Large intestine (tissue), 3 donors: ENCODE results near the gene CAPN5. TPM values are rescaled to one million over a fixed set of nuclear protein-coding genes. Genes with fewer than 3 reads are reported as not detected.
A peak's percentile ranks its signal among the peaks of the same experiment; 100 is the strongest.

Experiments used
- DNase-seq, 2 donors: peaks; one replicate each; pipeline versions ENCODE4 v3.0.0 to v3.0.0-alpha.2; 2013
- H3K27ac ChIP-seq: one replicate; pipeline ENCODE4 v1.5.1; 2013; ENCODE audit warnings: low read length
- H3K27me3 ChIP-seq: 2 replicates; pipeline ENCODE4 v1.6.1; 2013; ENCODE audit warnings: low read length; ENCODE audit not compliant: control insufficient read depth, insufficient read depth
- H3K36me3 ChIP-seq: 2 replicates; pipeline ENCODE4 v1.6.1; 2013; ENCODE audit warnings: low read length; ENCODE audit not compliant: control insufficient read depth, insufficient read depth
- H3K4me1 ChIP-seq: one replicate; pipeline ENCODE4 v1.6.1; 2013; ENCODE audit warnings: low read length; ENCODE audit not compliant: control insufficient read depth, insufficient read depth
- H3K4me3 ChIP-seq: one replicate; pipeline ENCODE4 v1.5.1; 2013; ENCODE audit warnings: low read length
- H3K9me3 ChIP-seq: one replicate; pipeline ENCODE4 v1.6.1; 2013; ENCODE audit warnings: mild to moderate bottlenecking, low read depth, low read length, moderate library complexity; ENCODE audit not compliant: control insufficient read depth
- WGBS: methylation state at CpG from one replicate; pipeline ENCODE4 v1.1.5; 2013; ENCODE audit warnings: low lambda C conversion rate; ENCODE audit not compliant: insufficient coverage; 5-methylcytosine and 5-hydroxymethylcytosine counted together
- polyA plus RNA-seq: library from polyadenylated mRNA; unstranded; fragments of 120-200 nt; gene quantifications from one replicate; pipeline ENCODE4 v1.2.1, GENCODE V29; 2013

CAPN5 gene
- polyA plus RNA-seq, 1 donor, result 40.2 TPM

DNA sequence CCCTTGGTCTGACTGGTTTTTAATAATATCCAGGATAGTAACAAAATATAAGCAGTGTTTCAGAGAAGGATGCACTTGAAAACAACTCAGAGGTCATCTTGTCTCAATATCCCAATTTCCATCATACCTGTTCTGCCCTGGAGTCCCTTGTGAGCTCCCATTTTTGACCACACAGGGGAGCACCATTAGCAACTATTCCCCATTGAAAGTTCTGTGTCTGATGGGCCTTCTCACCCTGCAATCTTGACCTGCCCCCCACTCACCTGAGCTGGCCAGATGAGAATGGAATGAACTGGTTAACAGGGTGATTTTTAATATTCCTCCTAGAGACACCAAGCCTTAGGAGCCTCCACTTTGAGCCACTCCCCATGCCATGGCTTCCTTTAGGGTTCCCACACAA lies 3.8 kb upstream of the CAPN5 start:
- Histone ChIP-seq H3K4me3 (no peak overlapping the region), H3K36me3 (no peaks in the 10 kb centered on the region), H3K27ac (peak overlapping the region; percentile 41), H3K9me3 (peaks cover 2% of the 10 kb centered on the region), H3K27me3 (no peaks in the 10 kb centered on the region), H3K4me1 (peaks cover 30% of the 10 kb centered on the region)
- no peak for DNase-seq

DNA sequence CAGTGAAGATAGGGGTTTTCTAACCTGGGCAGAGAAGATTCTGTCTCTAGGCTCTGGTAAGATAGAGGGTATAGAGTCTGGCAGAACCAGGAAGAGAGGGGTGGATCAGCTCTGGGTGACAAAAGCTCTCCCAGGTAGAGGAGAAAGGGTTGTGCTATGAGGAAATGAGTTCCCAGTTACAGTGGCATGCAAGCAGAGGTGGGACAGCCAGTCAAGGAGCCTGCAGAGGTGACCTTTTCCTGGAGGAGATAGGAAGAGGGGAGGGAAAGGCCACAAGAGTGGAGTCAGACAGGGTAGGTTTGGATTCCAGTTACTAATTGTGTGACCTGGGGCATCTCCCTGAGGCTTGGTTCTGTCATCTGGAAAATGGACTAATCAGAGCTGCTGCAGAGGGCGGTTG lies 3.4 kb upstream of the CAPN5 start:
- Histone ChIP-seq H3K36me3 (no peaks in the 10 kb centered on the region), H3K9me3 (no peaks in the 10 kb centered on the region), H3K27ac (peak overlapping the region; percentile 41), H3K27me3 (no peaks in the 10 kb centered on the region), H3K4me1 (peaks cover 35% of the 10 kb centered on the region), H3K4me3 (no peak overlapping the region)
- WGBS, result no CpG with 5 or more reads among the region's 1 CpG
- peak in 1 of 2 donors; percentile 49 for DNase-seq

DNA sequence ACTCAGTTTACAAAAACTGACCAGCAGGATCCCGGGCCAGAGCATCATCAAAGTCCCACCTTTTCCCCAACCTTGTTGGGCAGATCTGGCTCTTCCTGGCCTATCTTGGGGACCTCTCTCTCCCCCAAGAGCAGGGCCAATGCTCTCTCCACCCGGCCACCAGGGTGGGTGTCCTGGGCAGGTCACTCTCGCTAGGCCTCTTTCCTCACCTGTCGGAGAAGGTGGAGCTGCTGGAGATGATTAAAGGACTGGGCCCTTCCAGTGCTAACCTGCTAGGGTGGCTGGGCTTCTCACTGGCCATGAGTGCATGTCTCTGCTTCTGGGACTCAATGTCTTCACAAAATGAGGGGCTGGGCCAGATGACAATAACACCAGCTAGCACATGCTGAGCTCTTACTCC lies 2.9 kb upstream of the CAPN5 start:
- WGBS, result no CpG with 5 or more reads among the region's 4 CpGs
- H3K36me3 ChIP-seq, result no peaks in the 10 kb centered on the region
- no peaks in the 10 kb centered on the region for H3K27me3 ChIP-seq
- peak overlapping the region; percentile 41 for H3K27ac ChIP-seq
- DNase-seq, result no peak
- H3K4me3 ChIP-seq, result no peak overlapping the region
- H3K9me3 ChIP-seq, result no peaks in the 10 kb centered on the region
- peaks cover 36% of the 10 kb centered on the region for H3K4me1 ChIP-seq

DNA sequence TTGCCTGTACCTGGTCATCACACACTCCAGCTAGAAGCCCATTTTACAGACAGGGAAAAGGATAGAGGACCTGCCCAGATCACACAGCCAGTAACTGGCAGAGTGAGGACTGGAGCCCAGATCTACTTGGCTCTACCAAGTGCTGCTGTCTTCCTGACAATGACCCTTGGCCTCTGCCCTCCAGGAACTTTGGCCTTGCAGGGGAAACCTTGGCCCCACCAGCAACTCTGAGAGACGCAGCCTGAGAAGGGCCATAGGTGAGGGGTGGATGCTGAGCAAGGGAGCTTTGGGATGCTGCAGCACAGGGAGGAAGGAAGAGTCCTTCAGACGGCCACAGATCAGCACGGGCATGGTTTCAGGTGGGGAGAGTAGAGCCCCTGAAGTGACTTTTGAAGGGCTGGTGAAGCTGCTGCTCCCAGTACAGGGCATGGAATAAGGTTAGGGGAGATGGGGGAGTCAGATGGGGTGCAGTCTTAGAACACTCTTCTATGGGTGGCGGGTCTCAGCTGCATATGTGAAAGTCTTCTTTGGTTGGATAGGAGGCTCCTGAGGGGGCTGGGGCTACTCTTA lies 2.0 kb upstream of the CAPN5 start:
- H3K36me3 ChIP-seq, result no peaks in the 10 kb centered on the region
- peaks cover 36% of the 10 kb centered on the region for H3K4me1 ChIP-seq
- no peaks in the 10 kb centered on the region for H3K9me3 ChIP-seq
- no peak overlapping the region for H3K4me3 ChIP-seq
- no peaks in the 10 kb centered on the region for H3K27me3 ChIP-seq
- no peak overlapping the region for H3K27ac ChIP-seq
- DNase-seq, result no peak
- no CpG with 5 or more reads among the region's 4 CpGs for WGBS

DNA sequence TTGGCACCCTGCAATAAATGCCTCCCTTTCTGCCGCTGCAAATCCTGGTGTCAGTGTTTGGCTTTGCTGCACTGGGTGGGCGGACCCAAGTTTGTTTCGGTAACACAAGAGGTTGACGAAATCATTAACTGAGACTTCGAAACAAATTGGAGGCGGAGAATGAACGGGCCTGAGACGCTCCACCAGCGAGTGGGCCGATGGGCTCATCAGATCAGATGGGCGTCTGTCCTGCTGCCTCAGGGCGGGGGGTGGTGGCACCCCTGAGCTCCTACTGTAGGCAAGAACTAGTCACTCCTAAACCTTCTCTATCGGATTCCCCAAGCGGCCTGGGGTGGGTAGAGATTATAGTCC lies 918 bp upstream of the CAPN5 start:
- Histone ChIP-seq H3K27ac (peak overlapping the region; percentile 89), H3K27me3 (no peaks in the 10 kb centered on the region), H3K36me3 (no peaks in the 10 kb centered on the region), H3K9me3 (no peaks in the 10 kb centered on the region), H3K4me3 (peak overlapping the region; percentile 81), H3K4me1 (peaks cover 37% of the 10 kb centered on the region)
- WGBS, result no CpG with 5 or more reads among the region's 14 CpGs
- peak in 1 of 2 donors; percentile 67 for DNase-seq

DNA sequence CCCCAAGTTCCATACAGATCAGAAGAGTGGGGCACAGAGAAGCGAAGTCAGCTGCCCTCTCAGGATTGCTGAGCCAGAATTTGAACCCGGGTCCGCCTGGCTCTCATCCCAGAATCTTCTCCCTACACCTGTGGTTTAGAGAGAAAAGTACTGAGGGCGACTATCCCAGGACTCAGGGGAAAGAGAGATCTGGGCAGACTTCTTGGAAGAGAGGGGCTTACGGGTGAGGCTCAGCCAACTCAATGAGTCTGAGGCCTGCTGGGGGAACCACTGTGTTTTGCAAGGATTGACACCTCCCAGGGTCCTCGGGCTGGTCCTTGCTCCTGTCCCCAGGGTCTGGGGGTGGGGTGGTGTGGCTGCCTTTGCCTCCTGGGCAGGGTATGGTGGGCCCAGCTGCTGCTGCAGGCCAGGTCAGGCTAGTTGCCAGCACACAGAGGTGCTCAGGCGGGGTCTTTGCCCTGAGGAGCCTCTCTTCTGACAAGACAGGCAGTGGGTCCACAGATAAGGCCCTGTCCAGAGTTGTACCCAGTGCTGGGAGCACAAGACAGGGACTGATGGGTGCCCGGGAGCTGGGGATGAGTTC lies 1.2 kb downstream of the CAPN5 start:
- H3K27me3 ChIP-seq, result no peaks in the 10 kb centered on the region
- no peak for DNase-seq
- WGBS, result no CpG with 5 or more reads among the region's 8 CpGs
- H3K4me1 ChIP-seq, result peaks cover 57% of the 10 kb centered on the region
- peak overlapping the region; percentile 72 for H3K4me3 ChIP-seq
- no peak overlapping the region for H3K27ac ChIP-seq
- no peaks in the 10 kb centered on the region for H3K9me3 ChIP-seq
- H3K36me3 ChIP-seq, result no peaks in the 10 kb centered on the region

DNA sequence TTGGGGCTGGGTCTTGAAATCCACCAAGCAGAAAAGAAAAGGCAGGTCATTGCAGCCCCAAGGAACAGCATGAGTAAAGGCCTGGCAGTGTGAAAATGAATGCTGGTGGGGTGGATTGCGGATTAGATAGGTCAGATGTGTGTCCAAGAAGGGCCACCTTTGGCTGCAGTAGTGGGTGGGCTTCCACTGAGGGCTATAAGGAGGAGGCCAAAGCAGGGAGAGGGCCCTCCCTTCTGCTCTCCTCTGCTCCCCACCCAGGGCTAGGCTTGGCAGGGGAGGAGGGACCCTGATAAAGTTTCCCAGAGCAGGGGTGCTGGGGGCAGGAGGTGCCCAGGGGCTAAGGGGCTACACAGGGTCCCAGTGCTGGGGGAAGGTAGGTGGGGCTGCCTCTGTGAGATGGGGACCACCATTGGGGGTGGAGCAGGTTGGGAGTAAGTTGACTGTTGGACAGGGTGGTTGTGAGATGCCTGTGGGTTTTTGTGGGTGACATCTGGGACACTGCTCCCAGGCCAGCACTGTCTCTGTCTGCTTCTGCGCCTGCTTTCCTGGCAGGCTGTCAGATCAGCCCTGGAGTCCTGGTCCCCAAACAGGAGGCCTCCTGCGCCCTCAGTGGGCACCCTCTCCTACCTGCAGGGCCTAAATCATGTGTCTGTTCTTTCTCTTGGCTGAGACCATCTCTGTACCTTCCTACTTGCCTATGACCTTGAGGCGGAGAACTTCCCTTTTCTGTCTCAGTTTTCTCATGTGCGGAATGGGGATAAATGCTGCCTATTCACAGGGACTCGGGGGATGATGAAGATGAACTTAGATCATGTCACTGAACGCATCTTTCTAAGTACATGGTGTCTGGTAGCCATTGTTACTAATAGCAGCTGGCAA lies 1.9 kb downstream of the CAPN5 start:
- H3K27ac ChIP-seq, result no peak overlapping the region
- no peak overlapping the region for H3K4me3 ChIP-seq

DNA sequence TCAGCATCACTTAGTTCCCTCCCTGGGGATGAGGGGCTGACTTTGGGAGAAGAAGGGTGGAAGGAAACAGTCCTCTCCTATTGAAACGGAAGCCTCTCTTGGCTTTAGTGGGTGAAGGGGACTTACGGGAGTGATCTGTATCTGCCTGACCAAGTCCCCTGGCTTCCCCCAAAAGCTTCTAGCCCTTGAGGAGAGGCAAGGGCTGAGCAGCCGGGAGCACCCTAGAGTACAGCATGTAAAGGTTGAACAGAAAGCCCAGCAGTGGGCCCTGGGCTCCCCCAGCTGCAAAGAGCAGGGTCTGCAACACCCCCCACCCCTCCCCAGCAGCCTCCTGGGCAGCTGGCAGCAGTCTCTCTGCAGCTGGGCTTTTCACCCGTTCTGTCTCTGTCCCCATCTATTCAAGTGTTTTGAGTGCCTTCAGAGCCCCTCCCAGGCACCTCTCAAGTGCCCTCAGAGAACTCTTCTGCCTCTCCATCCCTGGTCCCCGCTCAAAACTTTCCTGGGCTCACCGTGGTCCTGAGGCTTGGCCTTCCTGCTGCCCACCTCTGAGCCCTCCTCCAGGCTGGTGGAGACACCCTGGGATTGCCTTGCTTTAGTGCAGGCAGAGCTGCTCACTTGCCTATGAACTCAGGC lies 2.7 kb downstream of the CAPN5 start:
- Histone ChIP-seq H3K4me3 (no peak overlapping the region), H3K36me3 (no peaks in the 10 kb centered on the region)
- no peak for DNase-seq

More for the DNA sequence above, 1.9 kb downstream of the CAPN5 start:
- DNase-seq, result no peak
- Histone ChIP-seq H3K36me3 (no peaks in the 10 kb centered on the region), H3K4me1 (peaks cover 61% of the 10 kb centered on the region), H3K9me3 (no peaks in the 10 kb centered on the region), H3K27me3 (no peaks in the 10 kb centered on the region)
- 80% methylated on average over 1 of the region's 7 CpGs for WGBS

DNA sequence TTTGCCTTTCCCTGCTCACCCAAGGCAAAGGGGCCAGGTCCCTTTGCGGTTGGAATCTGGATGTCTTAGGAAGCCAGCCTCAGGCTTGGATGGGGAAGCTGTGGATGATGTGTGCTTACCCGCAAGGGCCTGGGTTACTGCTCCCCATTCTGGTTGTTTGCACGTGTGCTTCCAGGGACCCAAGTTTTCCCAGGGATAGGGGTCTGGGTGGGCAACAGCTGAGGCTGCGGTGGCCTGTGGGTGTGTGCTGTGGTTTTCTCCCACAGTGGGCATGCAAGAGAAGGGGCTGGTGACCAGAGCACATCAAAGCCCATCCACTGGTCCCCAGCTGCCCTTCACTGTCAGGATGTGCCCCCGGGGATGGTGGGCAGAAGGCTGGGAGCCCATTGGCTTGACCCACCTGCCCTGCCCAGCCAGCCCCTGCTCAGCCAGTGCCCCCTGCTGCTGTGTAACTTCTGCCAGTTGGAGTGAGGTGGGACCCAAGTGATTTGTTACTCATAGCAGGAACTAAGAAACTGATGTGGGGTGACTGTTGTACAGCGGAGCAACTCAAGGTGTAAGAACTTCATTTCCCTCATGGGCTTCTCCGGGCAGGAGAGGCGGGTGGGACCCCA lies 3.3 kb downstream of the CAPN5 start:
- H3K27ac ChIP-seq, result no peak overlapping the region

More for the DNA sequence above, 2.7 kb downstream of the CAPN5 start:
- Histone ChIP-seq H3K9me3 (no peaks in the 10 kb centered on the region), H3K4me1 (peaks cover 63% of the 10 kb centered on the region), H3K27me3 (no peaks in the 10 kb centered on the region), H3K27ac (no peak overlapping the region)
- no CpG with 5 or more reads among the region's 6 CpGs for WGBS

DNA sequence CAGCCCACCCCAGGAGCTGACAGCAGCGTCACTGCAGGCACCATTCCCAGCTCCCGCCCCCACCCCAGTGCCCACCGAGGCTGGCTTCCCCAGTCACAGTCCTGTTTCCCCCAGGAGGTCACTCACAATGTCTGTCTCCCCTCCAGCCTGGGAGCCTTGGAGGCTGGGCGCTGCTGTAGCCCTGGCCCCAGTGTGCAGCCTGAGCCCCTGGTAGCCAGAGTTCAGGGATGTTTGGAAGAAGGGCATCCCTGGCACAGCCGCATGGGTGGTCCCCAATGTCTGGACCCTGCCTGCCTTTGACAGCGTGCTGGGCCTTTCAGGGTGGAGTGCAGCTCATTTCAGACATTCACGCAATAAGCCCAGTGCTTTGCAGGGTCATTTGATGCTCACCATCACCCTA lies 4.3 kb downstream of the CAPN5 start:
- no peak overlapping the region for H3K27ac ChIP-seq
- H3K4me1 ChIP-seq, result peaks cover 60% of the 10 kb centered on the region
- H3K36me3 ChIP-seq, result no peaks in the 10 kb centered on the region
- DNase-seq, result no peak
- no peaks in the 10 kb centered on the region for H3K9me3 ChIP-seq
- H3K4me3 ChIP-seq, result no peak overlapping the region
- no peaks in the 10 kb centered on the region for H3K27me3 ChIP-seq
- WGBS, result no CpG with 5 or more reads among the region's 7 CpGs

More for the DNA sequence above, 3.3 kb downstream of the CAPN5 start:
- Histone ChIP-seq H3K4me1 (peaks cover 63% of the 10 kb centered on the region), H3K9me3 (no peaks in the 10 kb centered on the region), H3K27me3 (no peaks in the 10 kb centered on the region), H3K36me3 (no peaks in the 10 kb centered on the region), H3K4me3 (no peak overlapping the region)
- DNase-seq, result no peak
- no CpG with 5 or more reads among the region's 8 CpGs for WGBS
